ENCODE measurements around the gene USP40.

DNA sequence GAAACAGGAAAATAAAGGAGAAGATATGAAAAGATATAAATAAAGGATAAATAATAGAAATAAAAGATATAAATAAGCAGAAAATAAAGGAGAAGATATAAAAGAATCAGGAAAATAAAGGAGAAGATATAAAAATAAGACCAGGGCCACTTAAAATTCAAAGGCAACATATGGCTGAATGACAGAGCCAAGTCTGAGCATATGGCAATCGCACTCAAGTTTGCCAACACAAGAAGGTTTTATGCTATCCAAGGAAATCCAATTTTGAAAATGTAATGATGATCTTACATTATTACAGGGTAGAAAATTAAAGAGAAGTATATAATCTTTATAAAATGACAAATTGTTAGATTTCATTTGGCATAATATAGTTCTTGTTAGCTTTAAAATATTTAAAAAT lies 33.6 kb downstream of the USP40 start:
- TF ChIP-seq, protein P1, sequence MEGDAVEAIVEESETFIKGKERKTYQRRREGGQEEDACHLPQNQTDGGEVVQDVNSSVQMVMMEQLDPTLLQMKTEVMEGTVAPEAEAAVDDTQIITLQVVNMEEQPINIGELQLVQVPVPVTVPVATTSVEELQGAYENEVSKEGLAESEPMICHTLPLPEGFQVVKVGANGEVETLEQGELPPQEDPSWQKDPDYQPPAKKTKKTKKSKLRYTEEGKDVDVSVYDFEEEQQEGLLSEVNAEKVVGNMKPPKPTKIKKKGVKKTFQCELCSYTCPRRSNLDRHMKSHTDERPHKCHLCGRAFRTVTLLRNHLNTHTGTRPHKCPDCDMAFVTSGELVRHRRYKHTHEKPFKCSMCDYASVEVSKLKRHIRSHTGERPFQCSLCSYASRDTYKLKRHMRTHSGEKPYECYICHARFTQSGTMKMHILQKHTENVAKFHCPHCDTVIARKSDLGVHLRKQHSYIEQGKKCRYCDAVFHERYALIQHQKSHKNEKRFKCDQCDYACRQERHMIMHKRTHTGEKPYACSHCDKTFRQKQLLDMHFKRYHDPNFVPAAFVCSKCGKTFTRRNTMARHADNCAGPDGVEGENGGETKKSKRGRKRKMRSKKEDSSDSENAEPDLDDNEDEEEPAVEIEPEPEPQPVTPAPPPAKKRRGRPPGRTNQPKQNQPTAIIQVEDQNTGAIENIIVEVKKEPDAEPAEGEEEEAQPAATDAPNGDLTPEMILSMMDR (tag by site-specific recombination; IDR thresholded peaks at IDR 0.05): no peak
- TF ChIP-seq HOXA7 (CRISPR knock-in tag; IDR thresholded peaks at IDR 0.05; ENCODE audit: borderline replicate concordance) (no peak), ZNF121 (tag by site-specific recombination; IDR thresholded peaks at IDR 0.05) (no peak), ZNF184 (tag by site-specific recombination; IDR thresholded peaks at IDR 0.05) (no peak), ZNF548 (tag by site-specific recombination; IDR thresholded peaks at IDR 0.05) (no peak)
- TF ChIP-seq, protein P2, sequence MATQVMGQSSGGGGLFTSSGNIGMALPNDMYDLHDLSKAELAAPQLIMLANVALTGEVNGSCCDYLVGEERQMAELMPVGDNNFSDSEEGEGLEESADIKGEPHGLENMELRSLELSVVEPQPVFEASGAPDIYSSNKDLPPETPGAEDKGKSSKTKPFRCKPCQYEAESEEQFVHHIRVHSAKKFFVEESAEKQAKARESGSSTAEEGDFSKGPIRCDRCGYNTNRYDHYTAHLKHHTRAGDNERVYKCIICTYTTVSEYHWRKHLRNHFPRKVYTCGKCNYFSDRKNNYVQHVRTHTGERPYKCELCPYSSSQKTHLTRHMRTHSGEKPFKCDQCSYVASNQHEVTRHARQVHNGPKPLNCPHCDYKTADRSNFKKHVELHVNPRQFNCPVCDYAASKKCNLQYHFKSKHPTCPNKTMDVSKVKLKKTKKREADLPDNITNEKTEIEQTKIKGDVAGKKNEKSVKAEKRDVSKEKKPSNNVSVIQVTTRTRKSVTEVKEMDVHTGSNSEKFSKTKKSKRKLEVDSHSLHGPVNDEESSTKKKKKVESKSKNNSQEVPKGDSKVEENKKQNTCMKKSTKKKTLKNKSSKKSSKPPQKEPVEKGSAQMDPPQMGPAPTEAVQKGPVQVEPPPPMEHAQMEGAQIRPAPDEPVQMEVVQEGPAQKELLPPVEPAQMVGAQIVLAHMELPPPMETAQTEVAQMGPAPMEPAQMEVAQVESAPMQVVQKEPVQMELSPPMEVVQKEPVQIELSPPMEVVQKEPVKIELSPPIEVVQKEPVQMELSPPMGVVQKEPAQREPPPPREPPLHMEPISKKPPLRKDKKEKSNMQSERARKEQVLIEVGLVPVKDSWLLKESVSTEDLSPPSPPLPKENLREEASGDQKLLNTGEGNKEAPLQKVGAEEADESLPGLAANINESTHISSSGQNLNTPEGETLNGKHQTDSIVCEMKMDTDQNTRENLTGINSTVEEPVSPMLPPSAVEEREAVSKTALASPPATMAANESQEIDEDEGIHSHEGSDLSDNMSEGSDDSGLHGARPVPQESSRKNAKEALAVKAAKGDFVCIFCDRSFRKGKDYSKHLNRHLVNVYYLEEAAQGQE (tag by site-specific recombination; IDR thresholded peaks at IDR 0.05): no peak
- TF ChIP-seq, protein P3, sequence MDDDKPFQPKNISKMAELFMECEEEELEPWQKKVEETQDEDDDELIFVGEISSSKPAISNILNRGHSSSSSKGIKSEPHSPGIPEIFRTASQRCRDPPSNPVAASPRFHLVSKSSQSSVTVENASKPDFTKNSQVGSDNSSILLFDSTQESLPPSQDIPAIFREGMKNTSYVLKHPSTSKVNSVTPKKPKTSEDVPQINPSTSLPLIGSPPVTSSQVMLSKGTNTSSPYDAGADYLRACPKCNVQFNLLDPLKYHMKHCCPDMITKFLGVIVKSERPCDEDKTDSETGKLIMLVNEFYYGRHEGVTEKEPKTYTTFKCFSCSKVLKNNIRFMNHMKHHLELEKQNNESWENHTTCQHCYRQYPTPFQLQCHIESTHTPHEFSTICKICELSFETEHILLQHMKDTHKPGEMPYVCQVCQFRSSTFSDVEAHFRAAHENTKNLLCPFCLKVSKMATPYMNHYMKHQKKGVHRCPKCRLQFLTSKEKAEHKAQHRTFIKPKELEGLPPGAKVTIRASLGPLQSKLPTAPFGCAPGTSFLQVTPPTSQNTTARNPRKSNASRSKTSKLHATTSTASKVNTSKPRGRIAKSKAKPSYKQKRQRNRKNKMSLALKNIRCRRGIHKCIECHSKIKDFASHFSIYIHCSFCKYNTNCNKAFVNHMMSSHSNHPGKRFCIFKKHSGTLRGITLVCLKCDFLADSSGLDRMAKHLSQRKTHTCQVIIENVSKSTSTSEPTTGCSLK (tag by site-specific recombination; IDR thresholded peaks at IDR 0.05): no peak
- TF ChIP-seq, protein P4, sequence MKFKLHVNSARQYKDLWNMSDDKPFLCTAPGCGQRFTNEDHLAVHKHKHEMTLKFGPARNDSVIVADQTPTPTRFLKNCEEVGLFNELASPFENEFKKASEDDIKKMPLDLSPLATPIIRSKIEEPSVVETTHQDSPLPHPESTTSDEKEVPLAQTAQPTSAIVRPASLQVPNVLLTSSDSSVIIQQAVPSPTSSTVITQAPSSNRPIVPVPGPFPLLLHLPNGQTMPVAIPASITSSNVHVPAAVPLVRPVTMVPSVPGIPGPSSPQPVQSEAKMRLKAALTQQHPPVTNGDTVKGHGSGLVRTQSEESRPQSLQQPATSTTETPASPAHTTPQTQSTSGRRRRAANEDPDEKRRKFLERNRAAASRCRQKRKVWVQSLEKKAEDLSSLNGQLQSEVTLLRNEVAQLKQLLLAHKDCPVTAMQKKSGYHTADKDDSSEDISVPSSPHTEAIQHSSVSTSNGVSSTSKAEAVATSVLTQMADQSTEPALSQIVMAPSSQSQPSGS (tag by site-specific recombination; IDR thresholded peaks at IDR 0.05; ENCODE audit: low read depth): no peak

All from HEK293 (cell line).